Endothelial cell of umbilical vein (primary cell): Measurements from ENCODE around the gene STRIP2. TPM values are rescaled to one million over a fixed set of nuclear protein-coding genes. Genes with fewer than 3 reads are reported as not detected.
"Not testable (repeated sequence)": the region's sequence is repeated elsewhere in the genome, so short reads cannot be mapped to it uniquely, and the experiment has no call there.

Experiments used
- BruUV-seq: library from RNA; stranded (reverse); fragments of 400-500 nt; replicated peaks from 2 replicates; lab custom pipeline; 2021; lab: Mats Ljungman, UMichigan
- CTCF ChIA-PET: fragments of 300-600, 350-600 bp; sonication (Branson Sonifier 250); formaldehyde crosslinking; loops from one replicate; lab custom pipeline; 2021; ENCODE audit warnings: antibody characterized with exemption, inconsistent platforms; lab: Charles Lee
- POLR2A ChIA-PET: fragments of 300-600, 350-600 bp; sonication (Branson Sonifier 250); formaldehyde crosslinking; loops from one replicate; lab custom pipeline; 2021; ENCODE audit warnings: antibody characterized with exemption, inconsistent platforms; lab: Charles Lee
- DNase-seq: peaks from one replicate; pipeline ENCODE4 v3.0.0-alpha.2; 2011; ENCODE audit warnings: low read depth, low spot score
- FAIRE-seq: peaks from 2 replicates; lab custom pipeline; 2011; peaks lifted over from hg19 to GRCh38; lab: Jason Lieb, UNC
- H2AFZ ChIP-seq: 2 replicates; pipeline ENCODE4 v1.6.0; 2012; ENCODE audit warnings: low read depth, low read length, control low read depth, inconsistent platforms
- H3K27ac ChIP-seq: 2 replicates; pipeline ENCODE4 v1.5.1; 2011; ENCODE audit warnings: low read depth, mild to moderate bottlenecking, control low read depth, low read length, moderate library complexity; ENCODE audit not compliant: insufficient read depth
- H3K27me3 ChIP-seq, 2 experiments: 2 replicates each; pipeline versions ENCODE4 v1.6.0 to v1.6.1; 2011; ENCODE audit warnings: low read length in 2 of 2, mixed read lengths in 1 of 2; ENCODE audit not compliant: control insufficient read depth in 2 of 2, insufficient read depth in 2 of 2
- H3K36me3 ChIP-seq, 2 experiments: 2 replicates in 1 of 2; 3 replicates in 1 of 2; pipeline ENCODE4 v1.5.1; 2011; ENCODE audit warnings: low read length in 2 of 2, mild to moderate bottlenecking in 1 of 2, moderate library complexity in 1 of 2; ENCODE audit not compliant: control insufficient read depth in 2 of 2, insufficient read depth in 2 of 2; ENCODE audit errors: extremely low read depth in 1 of 2
- H3K4me1 ChIP-seq: 3 replicates; pipeline ENCODE4 v1.5.1; 2011; ENCODE audit warnings: mild to moderate bottlenecking, low read length; ENCODE audit not compliant: control insufficient read depth, insufficient read depth; ENCODE audit errors: extremely low read depth
- H3K4me2 ChIP-seq: 2 replicates; pipeline ENCODE4 v1.6.1; 2011; ENCODE audit warnings: low read length, control low read depth, mixed read lengths; ENCODE audit not compliant: insufficient read depth
- H3K4me3 ChIP-seq, 3 experiments: fragments of 200-600 bp in 1 of 3; sonication (generic), shearing (Covaris generic) in 1 of 3; replicated peaks in 1 of 3; 2 replicates each; pipeline ENCODE4 v1.5.1; 2011 to 2016; ENCODE audit warnings: control low read depth in 3 of 3, low read length in 3 of 3, mild to moderate bottlenecking in 2 of 3, inconsistent platforms in 1 of 3, low read depth in 1 of 3, moderate library complexity in 1 of 3; ENCODE audit not compliant: insufficient read depth in 1 of 3
- H3K79me2 ChIP-seq: 2 replicates; pipeline ENCODE4 v1.6.0; 2012; ENCODE audit warnings: low read length, inconsistent platforms; ENCODE audit not compliant: control insufficient read depth, insufficient read depth
- H3K9ac ChIP-seq: replicated peaks from 2 replicates; pipeline ENCODE3; 2011; ENCODE audit warnings: low read length, control low read depth; ENCODE audit not compliant: insufficient read depth; ENCODE audit errors: extremely low read depth
- H3K9me1 ChIP-seq: replicated peaks from 3 replicates; pipeline ENCODE4 v1.6.0; 2011; ENCODE audit warnings: mild to moderate bottlenecking, low read length; ENCODE audit not compliant: control insufficient read depth, insufficient read depth; ENCODE audit errors: extremely low read depth
- H3K9me3 ChIP-seq: replicated peaks from 2 replicates; pipeline ENCODE4 v1.5.1; 2012; ENCODE audit warnings: low read length, inconsistent platforms; ENCODE audit not compliant: control insufficient read depth, insufficient read depth
- H4K20me1 ChIP-seq: replicated peaks from 2 replicates; pipeline ENCODE3; 2011; ENCODE audit warnings: mild to moderate bottlenecking, low read length; ENCODE audit not compliant: control insufficient read depth, insufficient read depth; ENCODE audit errors: extremely low read depth
- EZH2 ChIP-seq: IDR thresholded peaks from 2 replicates; pipeline ENCODE4 v1.6.1; 2012; ENCODE audit warnings: borderline replicate concordance, low read depth, mild to moderate bottlenecking, moderate library complexity, low read length, inconsistent platforms; ENCODE audit not compliant: severe bottlenecking
- FOS ChIP-seq: IDR thresholded peaks from 2 replicates; pipeline ENCODE4 v1.6.1; 2011; ENCODE audit warnings: mild to moderate bottlenecking, low read length, moderate library complexity, borderline replicate concordance; ENCODE audit not compliant: insufficient read depth
- GATA2 ChIP-seq: IDR thresholded peaks from 2 replicates; pipeline ENCODE4 v1.7.0; 2011; ENCODE audit warnings: low read depth, mild to moderate bottlenecking, moderate library complexity, mixed read lengths, low read length; ENCODE audit not compliant: insufficient read length, insufficient read depth
- JUN ChIP-seq: IDR thresholded peaks from 2 replicates; pipeline ENCODE4 v1.6.1; 2011; ENCODE audit warnings: borderline replicate concordance, low read depth; ENCODE audit not compliant: insufficient read length, insufficient read depth
- MYC ChIP-seq: IDR thresholded peaks from one replicate; pipeline ENCODE4 v1.6.1; 2011; ENCODE audit warnings: mild to moderate bottlenecking, low read depth, low read length
- POLR2A ChIP-seq: IDR thresholded peaks from 2 replicates; pipeline ENCODE4 v1.6.1; 2012; ENCODE audit warnings: low read depth, mild to moderate bottlenecking, control low read depth, low read length
- POLR2AphosphoS5 ChIP-seq: IDR thresholded peaks from 2 replicates; pipeline ENCODE4 v1.6.1; 2012; ENCODE audit warnings: low read depth, mild to moderate bottlenecking, control low read depth, low read length, moderate library complexity; ENCODE audit not compliant: insufficient read depth
- dilution Hi-C: fragments of 300-500 bp; cut with MboI; formaldehyde crosslinking; loops from one replicate; pipeline ENCODE4 v1.15.0; 2019; ENCODE audit warnings: low sequenced_read_pairs; ENCODE audit not compliant: extremely low pct_ligation_motif_present
- intact Hi-C: fragments of 100-400 bp; cut with micrococcal nuclease; formaldehyde crosslinking; loops from one replicate; pipeline ENCODE4 v1.10.0; 2022
- polyA plus RNA-seq, 4 experiments: library from polyadenylated mRNA; depleted of rRNA in 3 of 4; stranded (reverse) in 3 of 4; unstranded in 1 of 4; fragments of >200 nt; gene quantifications; 2 replicates each; pipeline versions ENCODE4 v1.2.1 to v1.2.3, GENCODE V29; 2011 to 2012; ENCODE audit warnings: missing spikeins in 1 of 4
- total RNA-seq: library from RNA; stranded (reverse); gene quantifications from 2 replicates; pipeline ENCODE4 v1.2.3, GENCODE V29; 2021
- TF ChIP-seq, protein P1 (sequence below), 2 donors: IDR thresholded peaks; 1 replicate in 1 of 2; 2 replicates in 1 of 2; pipeline ENCODE4 v1.5.1; 2011; ENCODE audit warnings: low read length in 2 of 2, mild to moderate bottlenecking in 2 of 2, moderate library complexity in 2 of 2, control low read depth in 1 of 2, inconsistent platforms in 1 of 2, low read depth in 1 of 2; ENCODE audit not compliant: insufficient read depth in 1 of 2; ENCODE audit errors: extremely low read depth in 1 of 2
- TF ChIP-seq, protein P2 (sequence below): IDR thresholded peaks from 2 replicates; pipeline ENCODE4 v1.6.1; 2011; ENCODE audit not compliant: insufficient read depth, insufficient read length

Gene STRIP2
- total and polyA plus RNA-seq, 2 donors (not counting 3 experiments of a cell fraction or from before 2014, with no cell fraction given) = 3.4 to 10.0 TPM

DNA sequence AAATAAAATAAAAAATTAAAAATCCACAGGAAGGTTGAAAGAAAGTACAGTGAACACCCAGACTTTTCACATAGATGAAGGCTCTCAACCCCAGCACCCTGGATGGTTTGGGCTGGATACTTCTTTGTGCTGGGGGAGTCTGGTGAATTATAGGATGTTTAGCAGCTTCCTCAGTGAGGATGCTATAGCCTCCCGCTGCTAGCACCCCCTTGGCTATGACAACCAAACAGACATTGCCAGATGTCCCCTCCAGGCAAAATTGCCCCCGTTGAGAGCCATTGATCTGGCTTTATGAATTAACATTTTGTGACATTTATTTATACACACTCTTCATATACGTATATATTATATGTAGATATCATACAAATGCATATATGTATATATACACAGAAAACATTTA lies 89.7 kb downstream of the STRIP2 start:
- Histone ChIP-seq H3K4me3 (no peak overlapping the region), H3K79me2 (no peaks in the 10 kb centered on the region), H3K4me2 (no peak overlapping the region), H3K9me3 (no peaks in the 10 kb centered on the region), H3K9me1 (no peaks in the 10 kb centered on the region), H4K20me1 (no peaks in the 10 kb centered on the region), H3K36me3 (no peaks in the 10 kb centered on the region), H3K4me1 (no peaks in the 10 kb centered on the region), H3K27ac (no peak overlapping the region), H3K27me3 (peaks cover 2 to 3% of the 10 kb centered on the region in 2 experiments), H2AFZ (no peak overlapping the region), H3K9ac (no peak overlapping the region)
- POLR2A ChIA-PET = no interaction called here
- FAIRE-seq = no peak
- CTCF ChIA-PET = no interaction called here
- intact Hi-C loops (no loop called here), dilution Hi-C loops (no loop called here)
- no TSS peak for BruUV-seq
- no peak for DNase-seq
- TF ChIP-seq FOS = no peak
- TF ChIP-seq POLR2AphosphoS5 = no peak
- TF ChIP-seq EZH2 = no peak
- no peak for TF ChIP-seq MYC
- TF ChIP-seq, protein P1, sequence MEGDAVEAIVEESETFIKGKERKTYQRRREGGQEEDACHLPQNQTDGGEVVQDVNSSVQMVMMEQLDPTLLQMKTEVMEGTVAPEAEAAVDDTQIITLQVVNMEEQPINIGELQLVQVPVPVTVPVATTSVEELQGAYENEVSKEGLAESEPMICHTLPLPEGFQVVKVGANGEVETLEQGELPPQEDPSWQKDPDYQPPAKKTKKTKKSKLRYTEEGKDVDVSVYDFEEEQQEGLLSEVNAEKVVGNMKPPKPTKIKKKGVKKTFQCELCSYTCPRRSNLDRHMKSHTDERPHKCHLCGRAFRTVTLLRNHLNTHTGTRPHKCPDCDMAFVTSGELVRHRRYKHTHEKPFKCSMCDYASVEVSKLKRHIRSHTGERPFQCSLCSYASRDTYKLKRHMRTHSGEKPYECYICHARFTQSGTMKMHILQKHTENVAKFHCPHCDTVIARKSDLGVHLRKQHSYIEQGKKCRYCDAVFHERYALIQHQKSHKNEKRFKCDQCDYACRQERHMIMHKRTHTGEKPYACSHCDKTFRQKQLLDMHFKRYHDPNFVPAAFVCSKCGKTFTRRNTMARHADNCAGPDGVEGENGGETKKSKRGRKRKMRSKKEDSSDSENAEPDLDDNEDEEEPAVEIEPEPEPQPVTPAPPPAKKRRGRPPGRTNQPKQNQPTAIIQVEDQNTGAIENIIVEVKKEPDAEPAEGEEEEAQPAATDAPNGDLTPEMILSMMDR (IDR thresholded peaks at IDR 0.05; ENCODE audit: extremely low read depth in 1 of 2, insufficient read depth in 1 of 2, low read depth in 1 of 2, low read length in 2 of 2) = no peak
- no peak for TF ChIP-seq POLR2A
- no peak for TF ChIP-seq GATA2
- TF ChIP-seq JUN = no peak
- TF ChIP-seq, protein P2, sequence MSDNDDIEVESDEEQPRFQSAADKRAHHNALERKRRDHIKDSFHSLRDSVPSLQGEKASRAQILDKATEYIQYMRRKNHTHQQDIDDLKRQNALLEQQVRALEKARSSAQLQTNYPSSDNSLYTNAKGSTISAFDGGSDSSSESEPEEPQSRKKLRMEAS = no peak

DNA sequence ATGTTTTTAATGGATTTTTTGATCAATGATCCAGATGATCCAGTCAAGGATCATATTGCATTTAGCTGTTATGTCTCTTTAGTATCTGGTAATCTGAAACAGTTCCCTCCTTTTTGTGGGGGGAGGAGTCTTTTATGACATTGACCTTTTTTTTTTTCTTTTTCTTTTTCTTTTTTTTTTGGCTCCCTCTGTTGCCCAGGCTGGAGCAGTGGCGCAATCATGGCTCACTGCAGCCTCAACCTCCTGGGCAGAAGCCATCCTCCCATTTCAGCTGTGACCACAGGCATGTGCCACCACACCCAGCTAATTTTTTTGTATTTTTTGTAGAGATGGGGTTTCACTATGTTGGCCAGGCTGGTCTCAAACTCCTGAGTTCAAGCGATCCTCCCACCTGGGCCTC lies 90.2 kb downstream of the STRIP2 start:
- H3K9me3 ChIP-seq, H3K4me3 ChIP-seq, H3K4me2 ChIP-seq, H3K4me1 ChIP-seq, DNase-seq, H3K9ac ChIP-seq, FAIRE-seq, dilution Hi-C loops, H4K20me1 ChIP-seq, intact Hi-C loops, H3K36me3 ChIP-seq, H3K79me2 ChIP-seq, CTCF ChIA-PET, H2AFZ ChIP-seq, H3K9me1 ChIP-seq, H3K27ac ChIP-seq, H3K27me3 ChIP-seq, BruUV-seq: not testable (repeated sequence)
- POLR2A ChIA-PET = interaction anchor here (0.7 kb wide), 1 partner anchor 266 kb away, joined by 5 read pairs; no protein-coding TSS in a partner anchor
